HG02678 (cell line): Measurements from ENCODE around the gene CRACDL.

Experiments used
- ATAC-seq: cut with Tn5 transposase; IDR thresholded peaks from one replicate; pipeline ENCODE4 v1.9.1; 2021; ENCODE audit warnings: mild to moderate bottlenecking, moderate library complexity; ENCODE audit not compliant: unreplicated experiment

The CRACDL gene

DNA sequence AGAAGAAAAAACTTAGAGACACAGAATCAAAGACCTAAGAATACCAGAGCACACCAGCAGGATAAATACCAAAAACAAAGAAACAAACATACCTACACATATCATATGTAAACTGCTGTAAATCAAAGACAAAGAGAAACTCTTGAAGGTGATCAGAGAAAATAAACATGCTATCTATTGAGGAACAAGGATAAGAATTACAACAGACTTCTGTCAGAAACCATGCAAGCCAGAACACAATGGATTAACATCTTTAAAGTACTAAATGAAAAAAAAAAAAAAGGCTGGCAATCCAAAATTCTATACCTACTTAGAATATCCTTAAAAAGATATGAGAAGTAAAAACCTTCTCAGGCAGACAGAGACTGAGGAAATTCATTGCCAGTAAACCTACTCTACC is 153.5 kb downstream of the CRACDL start:
- no peak for ATAC-seq

DNA sequence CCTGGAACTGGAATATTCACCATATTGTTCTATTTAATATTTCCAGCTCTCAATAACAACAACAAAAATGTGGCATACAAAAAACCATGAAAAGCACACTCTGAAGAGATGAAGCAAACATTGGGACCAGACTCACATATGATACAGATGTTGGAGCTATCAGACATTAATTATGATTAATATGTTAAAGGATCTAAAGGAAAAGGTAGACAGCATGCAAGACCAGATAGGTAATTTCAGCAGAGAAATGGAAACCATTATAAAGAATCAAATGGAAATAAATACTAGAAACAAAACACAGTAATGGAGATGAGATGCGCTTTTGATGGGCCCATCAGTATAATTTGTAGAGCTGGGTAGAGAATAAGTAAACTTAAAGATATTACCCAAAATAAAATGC is 154.2 kb downstream of the CRACDL start:
- ATAC-seq: no peak

DNA sequence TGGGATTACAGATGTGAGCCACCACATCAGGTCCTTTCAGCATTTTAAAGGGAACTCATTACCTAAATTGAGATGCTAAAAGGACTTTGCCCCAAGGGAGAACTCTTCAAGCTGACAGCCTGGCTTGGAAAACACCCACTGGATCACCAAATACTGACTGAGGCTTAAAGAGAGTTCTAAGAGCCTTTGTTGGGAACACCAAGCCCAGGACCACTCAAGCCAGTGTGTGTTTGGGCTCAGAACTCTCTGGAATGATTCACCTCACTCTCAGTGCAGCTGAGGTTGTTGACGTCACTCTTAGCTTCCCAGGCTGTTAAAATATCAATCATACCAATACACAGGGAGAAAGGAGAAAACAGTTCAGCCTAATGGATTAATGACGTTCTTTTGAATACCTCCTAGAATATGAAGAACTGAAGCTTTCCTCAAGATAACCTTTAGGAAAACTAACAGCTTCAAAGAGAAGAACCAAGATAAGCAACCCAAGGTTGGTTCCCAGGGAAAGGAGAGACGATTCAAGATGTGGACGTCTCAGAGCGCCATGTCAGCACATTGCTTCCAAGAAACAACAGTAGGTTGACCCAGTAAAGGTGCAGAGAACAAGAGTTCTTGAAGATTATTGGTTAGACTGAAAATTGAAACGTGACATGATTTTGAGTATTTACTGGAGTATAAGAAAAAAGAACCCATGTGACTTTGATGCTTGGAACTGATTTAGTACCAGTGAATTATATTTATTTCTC is 157.1 kb downstream of the CRACDL start:
- no peak for ATAC-seq

DNA sequence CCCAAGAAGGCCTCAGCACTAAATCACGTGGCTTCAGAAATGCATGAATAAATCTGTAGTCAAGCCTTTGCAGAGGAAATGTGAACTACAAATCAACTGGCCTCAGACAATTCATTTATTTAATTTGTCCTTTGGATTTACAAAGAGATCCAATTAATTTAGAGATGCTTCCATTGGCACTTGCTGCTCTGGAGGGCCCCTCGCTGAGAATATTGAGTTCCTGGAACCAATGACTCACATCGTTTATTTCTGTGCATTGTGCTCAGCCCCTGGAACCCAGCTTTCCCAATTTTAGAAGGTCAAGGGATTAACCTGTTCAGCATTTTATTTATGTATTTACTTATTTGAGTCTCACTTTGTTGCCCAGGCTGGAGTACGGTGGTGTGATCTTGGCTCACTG is 157.9 kb downstream of the CRACDL start:
- no peak for ATAC-seq

DNA sequence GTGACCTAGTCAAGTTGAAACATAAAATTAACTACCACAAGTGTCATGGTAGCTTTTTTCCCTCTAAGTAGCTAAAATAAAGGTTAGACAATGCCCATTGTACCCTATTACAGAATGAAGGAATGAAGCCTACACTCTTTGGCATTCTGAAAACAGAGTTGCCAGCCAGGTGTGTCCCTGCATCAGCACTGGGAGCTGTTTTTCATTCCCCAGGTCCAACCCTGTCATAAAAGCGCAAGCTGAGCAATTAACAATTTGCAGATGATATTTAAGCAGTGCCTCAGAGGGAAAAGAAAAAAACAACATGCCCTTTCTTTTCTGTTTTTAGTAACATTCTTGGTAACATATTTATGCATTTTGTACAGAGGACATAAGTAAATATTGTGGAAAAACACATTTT is 158.3 kb downstream of the CRACDL start:
- ATAC-seq: no peak

DNA sequence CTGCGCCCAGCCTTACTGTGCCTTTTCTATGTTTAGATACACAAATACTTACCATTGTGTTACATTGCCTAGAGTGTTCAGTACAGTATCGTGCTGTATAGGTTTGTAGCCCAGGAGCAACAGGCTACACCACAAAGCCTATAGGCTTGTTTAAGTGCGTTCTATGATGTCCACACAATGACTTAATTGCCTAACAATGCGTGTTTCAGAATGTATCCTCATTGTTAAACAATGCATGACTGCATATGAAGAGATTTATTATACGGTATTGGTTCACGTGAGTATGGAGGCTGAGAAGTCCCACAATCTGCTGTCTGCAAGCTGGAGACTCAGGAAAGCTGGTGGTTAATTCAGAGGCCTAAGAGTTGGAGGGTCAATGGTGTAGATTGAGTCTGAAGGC is 158.9 kb downstream of the CRACDL start:
- no peak for ATAC-seq

DNA sequence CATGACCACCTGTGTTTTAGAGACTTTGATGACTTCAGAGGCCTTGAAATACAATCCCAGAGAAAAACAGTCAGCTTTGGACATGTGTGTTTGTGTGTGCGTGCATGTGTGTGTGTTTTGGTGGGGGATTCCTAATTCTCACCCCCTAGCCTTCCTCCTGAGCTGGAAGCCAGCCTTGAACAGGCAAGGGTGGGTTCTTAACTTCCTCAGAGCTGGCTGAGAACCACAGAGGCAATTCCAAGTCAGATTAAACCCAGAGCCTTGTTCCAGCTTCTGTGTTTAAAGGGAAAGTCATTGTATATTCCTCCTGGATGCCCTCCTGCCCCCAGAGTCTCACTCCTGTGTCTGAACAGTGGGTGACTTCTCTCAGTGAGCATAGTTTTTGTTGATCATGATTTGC is 159.9 kb downstream of the CRACDL start:
- no peak for ATAC-seq

DNA sequence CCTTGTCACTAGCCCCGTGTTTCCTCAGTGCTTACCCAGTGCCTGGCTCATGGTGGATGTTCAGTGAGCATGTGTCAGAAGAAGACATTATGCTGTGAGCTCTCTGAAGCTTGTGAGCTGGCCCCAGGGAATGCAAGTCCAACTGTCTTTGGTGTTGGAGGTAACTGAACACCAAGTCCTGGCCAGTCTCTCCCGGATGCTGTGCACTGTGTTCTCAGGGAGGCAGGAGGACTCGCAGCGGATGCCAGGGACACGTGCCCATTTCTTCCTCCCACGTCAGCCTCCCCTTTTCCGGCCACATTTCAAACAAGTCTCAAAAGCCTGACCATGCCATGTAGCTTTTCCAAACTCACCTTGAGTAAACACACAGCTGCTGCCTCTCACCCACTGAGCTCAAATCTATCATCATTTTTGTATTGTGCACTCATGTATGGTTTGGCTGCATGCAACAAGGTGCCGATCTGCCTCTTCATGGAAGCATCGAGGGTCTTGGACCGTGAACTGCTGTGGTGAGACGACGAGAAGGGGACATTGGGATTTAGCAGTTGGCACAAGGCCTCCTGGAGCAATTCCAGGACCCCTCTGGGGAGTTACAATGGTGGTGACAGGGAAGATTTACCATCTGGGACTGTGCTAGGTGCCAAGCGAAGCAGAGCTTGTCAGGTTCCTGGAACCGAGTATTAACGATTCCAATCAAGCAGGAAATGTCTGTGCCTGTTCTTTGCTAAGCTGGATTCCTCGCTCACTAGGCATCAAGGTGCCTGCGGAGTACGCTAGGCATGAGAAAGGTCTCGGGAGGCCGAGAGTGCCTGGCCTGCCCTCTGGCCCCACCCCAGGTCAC is 160.7 kb downstream of the CRACDL start:
- no peak for ATAC-seq

DNA sequence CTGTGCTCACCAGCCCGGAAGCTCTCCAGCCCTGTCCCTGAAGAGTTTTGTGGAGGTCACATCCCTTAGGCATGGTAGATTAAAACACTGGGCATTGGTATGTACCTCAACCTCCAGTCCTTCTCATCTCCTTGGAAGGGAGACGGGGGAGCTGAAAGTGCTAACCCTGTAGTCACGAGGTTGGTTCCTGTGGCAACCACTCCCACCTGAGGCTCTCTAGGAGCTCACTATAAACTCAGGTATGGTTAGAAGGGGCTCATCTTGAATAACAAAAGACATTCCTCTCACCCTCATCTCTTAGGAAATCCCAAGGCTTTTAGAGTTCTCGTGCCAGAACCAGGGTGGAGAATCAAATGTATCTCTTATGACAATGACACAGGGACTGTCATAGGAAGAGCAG is 162.1 kb downstream of the CRACDL start:
- no peak for ATAC-seq

DNA sequence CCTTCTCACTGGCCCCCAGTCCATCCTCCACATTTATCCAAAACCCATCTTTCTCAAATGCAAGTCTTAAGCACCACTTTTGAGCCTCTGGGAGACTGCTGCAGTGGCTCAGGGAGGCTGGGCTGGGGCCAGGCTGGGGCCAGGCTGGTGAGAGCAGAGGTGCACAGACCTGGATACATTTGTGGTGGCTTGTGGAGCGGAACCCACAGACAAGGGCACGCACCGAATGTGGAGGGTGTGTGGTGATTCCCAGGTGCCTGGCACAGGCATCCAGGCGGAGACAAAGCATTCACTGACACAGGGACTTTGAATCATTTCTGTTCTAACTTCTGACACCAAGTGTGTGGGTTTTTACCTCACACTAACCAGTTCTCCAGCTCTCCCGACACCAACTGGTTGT is 162.9 kb downstream of the CRACDL start:
- no peak for ATAC-seq

DNA sequence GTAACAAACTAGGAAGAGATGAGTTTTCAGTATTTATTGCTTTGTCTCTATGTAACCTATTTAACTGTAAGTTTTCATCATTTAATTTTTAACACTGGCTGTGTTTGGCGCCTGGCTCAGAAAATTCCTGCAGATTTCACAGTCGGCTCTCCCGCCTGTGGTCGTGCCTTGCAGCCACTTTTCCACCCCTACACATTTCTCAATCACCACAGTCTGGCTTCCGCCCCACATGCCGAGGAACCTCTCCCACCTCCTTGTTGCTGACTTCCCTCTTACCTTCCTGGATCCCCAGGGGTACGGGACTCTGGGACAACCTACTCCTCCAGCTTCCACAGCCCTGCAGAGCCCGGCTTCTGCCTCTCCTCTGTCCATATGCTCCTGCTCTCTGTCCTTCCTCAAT is 163.5 kb downstream of the CRACDL start:
- ATAC-seq: no peak

DNA sequence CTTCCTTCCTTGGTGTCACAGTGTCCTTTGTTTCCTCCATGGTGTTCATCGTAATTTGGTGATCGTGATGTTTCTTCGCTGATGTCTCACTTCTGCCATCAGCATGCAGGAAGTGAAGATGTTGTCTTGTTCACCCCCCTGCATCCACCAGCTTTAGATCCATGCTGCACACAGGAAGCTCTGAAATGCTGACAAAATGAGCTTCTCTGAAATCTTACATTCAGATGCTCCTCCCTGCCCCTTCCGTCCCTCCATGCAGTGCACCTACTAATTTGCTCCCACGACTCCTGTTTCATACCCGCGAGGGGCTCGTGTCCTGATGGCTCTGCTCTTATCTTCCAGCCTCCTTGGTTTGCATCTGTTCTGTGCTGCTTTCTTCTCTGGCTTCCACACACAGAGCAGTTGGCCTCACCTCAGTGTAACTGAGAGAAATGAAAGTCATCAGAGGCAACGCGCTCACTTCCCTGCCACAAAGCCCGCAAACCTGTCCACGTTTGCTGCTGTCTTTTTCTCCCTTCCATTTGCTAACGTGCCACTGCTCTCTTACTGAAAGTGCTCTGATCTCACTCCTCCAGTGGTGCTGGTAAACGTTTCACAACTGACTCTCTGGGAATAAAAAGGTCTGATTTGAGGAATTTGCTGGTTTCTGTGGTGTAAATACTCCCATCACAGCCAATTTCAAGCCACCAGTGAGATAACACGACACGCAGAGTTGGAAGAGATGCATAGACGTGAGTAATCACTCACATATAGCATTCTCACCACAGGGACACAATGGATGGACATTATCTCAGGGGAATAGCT is 164.1 kb downstream of the CRACDL start:
- no peak for ATAC-seq

DNA sequence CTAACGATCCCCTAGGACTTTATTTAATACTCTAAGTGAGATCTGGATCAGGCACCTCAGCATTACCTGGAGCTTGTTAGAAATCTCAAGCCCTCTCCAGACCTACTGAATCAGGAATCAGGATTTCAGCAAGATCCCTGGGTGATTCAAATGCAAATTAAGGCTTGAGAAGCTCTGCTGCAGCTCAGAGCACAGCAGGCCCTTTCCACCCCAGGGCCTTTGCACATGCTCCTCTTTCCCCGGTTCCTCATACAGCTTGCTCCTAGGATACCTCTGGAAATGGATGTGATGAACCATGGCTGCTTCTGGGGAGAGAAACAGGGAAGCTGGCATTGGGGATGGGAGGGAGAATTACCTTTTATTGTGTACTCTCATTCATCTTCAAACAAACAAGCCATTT is 164.8 kb downstream of the CRACDL start:
- ATAC-seq: no peak

DNA sequence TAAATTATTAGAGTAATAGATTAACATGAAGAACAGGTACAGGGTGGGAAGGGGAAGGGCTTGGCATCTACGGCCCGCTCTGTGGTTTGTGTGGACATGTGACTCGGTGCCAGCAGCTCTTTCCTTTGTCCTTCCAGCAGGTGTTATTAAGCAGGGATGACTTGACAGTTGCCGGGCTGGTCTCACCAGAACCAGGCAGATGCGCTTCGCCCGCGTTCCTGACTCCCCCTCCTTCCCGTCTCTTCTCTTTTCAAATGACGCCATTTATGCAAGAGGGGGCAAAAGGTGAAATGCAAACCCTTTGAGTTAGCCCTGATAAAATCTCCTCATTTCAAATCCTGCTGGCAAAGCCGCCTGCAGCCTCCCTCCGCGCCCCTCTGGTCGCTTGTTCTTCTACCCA is 166.2 kb downstream of the CRACDL start:
- no peak for ATAC-seq

DNA sequence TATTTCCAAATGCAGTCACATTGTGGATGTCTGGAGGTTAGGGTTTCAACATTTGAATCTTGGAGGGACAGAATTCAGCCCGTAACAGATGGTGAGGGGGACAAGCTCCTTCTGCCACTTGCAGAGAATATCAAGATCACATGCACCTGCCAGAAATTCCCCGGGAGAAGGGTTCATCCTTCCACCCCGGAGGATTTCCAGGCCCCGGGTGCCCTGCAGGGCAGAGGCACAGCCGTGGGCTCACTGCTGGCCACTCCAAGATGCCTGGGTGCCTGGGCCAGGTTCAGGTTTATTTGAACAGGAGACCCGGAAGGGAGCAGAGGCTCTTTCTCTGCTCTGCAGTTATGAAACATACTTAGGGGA is 166.9 kb downstream of the CRACDL start:
- no peak for ATAC-seq

DNA sequence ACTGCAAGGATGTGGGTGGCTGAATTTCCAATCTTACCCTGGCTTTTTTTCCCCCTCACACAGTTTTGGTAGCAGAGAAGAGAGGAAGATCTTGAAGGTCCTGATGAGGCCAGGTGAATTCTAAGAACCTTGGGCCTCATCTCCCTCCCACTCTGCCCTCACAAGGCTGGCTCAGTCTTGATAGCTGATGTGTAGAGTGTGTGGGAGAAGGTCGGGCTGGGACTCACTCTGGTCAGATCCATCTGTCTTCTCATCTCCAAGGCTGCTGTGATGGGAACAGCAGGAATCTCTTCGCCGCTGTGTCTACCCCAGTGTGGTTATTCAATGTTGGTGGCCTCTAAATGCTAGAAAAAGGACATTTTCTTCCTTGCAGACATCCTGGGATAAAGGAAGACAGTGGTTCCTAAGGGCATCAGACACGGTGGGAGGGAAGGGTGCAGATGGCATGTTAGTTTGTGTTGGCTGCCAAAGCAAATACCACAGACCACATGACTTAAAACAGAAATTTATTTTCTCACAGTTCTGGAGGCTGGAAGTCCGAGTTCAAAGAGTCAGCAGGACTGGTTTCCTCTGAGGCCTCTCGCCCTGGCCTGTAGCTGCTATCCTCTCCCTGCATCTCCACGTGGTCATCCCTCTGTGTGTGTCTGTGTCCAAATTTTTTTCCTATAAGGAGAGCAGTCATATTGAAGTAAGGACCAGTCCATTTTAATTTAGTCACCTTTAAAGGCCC is 167.5 kb downstream of the CRACDL start:
- ATAC-seq: no peak

DNA sequence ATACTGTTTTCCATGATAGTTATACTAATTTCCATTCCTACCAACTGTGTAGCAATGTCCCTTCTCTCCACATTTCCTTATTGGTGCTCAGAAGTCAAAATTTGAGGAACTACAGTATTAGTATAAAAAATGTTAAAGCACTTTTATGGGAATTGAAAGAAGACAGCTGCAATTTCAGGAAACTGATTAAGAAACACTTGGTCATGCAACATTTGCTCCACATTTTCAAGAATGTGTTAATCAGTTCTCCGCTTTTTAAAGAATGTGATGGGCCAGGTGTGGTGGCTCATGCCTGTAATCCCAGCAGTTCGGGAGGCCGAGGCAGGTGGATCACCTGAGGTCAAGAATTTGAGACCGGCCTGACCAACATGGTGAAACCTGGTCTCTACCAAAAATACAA is 171.5 kb downstream of the CRACDL start:
- ATAC-seq: no peak

DNA sequence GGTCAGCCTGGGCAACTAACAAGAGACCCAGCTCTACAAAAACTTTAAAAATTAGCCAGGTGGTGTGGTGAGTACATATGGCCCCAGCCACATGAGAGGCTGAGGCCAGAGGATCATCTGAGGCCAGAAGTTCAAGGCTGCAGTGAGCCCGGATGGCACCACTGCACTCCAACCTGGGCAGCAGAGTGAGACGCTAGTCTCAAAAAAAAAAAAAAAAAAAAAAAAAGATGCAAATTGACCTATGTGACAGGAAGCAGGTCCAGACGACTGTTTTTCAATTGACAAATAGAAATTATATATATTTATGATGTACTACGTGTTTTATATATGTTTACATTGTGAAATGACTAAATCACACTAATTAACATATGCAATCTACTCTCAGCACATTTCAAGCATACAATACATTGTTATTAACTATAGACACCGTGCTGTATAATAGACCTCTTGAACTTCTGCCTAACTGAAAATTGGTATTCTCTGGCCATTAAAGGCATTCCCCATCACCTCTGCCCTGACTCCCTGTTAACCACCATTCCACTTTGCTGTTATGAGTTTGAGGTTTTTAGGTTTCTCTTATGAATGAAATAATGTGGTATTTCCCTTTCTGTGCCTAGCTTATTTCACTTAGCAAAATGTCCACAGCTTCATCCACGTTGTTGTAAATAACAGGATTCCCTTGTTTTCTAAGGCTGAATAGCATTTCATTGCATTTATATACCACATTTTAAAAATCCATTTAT is 172.6 kb downstream of the CRACDL start:
- ATAC-seq: no peak

DNA sequence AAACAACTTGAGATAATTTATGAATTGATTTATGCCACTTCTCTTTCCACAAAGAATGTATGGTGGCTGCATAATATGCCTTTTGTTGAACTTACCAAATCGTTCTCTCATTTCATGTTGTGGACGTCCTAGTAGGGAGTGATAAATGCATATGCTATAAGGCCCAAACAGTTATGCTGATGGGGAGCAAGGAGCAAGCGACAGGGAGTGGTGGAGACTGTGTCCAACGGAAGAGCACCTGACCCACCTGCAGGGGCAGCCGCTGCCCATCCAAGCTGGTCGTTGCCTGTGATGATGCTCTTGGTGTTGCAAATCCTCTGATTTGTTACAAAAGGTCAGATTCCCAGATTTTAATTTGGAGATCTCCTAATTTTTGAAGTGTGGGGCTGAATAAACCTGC is 174.1 kb downstream of the CRACDL start:
- ATAC-seq: no peak

DNA sequence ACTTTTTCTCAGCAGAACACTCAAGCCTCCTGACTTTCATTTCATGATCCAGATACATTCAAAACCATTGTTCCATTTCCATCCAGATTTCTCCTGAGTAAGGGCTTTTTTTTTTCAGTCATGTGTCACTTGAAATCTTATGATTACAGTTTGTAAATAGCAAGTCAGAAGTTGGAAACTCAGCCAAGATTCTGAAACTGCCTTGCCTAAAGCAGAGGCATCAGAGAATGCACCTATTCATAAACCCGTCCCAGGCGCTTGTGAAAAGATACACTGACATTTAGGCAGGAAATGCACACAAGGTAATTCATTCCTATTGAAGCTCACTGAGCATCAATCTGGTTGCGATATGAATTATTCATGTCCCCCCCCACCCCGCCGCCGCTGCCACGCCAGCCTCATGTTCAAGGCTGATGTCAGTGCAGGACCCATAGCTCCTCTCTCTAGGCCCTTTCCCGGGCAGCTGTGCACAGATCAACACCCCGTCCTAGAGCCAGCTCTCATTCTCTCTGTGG is 174.7 kb downstream of the CRACDL start:
- ATAC-seq: no peak
